Trophoblast cell (in vitro differentiated cells and primary cell): ENCODE measurements around the gene TFF2.

Experiments used
- DNase-seq, 2 donors: peaks; one replicate each; pipeline ENCODE4 v3.0.0-alpha.2; 2016
- H2AFZ ChIP-seq: 2 replicates; pipeline ENCODE4 v1.6.1; 2013; ENCODE audit warnings: low read length, moderate library complexity, mild to moderate bottlenecking; ENCODE audit not compliant: insufficient read depth, poor library complexity
- H2AK5ac ChIP-seq: 2 replicates; pipeline ENCODE4 v1.6.1; 2013; ENCODE audit warnings: mild to moderate bottlenecking, low read length
- H2BK120ac ChIP-seq: 2 replicates; pipeline ENCODE4 v1.6.1; 2013; ENCODE audit warnings: low read length, mild to moderate bottlenecking, moderate library complexity; ENCODE audit not compliant: insufficient read depth, poor library complexity
- H2BK12ac ChIP-seq: 2 replicates; pipeline ENCODE4 v1.6.1; 2013; ENCODE audit warnings: mild to moderate bottlenecking, low read length, moderate library complexity
- H2BK5ac ChIP-seq: 2 replicates; pipeline ENCODE4 v1.6.1; 2013; ENCODE audit warnings: low read length, low read depth, moderate library complexity, mild to moderate bottlenecking; ENCODE audit not compliant: poor library complexity
- H3K14ac ChIP-seq: 2 replicates; pipeline ENCODE4 v1.6.1; 2013; ENCODE audit warnings: mild to moderate bottlenecking, low read length
- H3K18ac ChIP-seq: 2 replicates; pipeline ENCODE4 v1.6.1; 2013; ENCODE audit warnings: mild to moderate bottlenecking, low read length
- H3K23ac ChIP-seq: 2 replicates; pipeline ENCODE4 v1.6.1; 2013; ENCODE audit warnings: low read length
- H3K27ac ChIP-seq: 2 replicates; pipeline ENCODE4 v1.5.1; 2013; ENCODE audit warnings: low read depth, mild to moderate bottlenecking, inconsistent platforms, low read length, moderate library complexity
- H3K27me3 ChIP-seq: 2 replicates; pipeline ENCODE4 v1.6.1; 2013; ENCODE audit warnings: inconsistent platforms, mild to moderate bottlenecking, low read length, moderate library complexity; ENCODE audit not compliant: insufficient read depth
- H3K36me3 ChIP-seq, 2 experiments: 1 replicate in 1 of 2; 2 replicates in 1 of 2; pipeline ENCODE4 v1.6.1; 2013; ENCODE audit warnings: low read length in 2 of 2, mild to moderate bottlenecking in 2 of 2, moderate library complexity in 1 of 2; ENCODE audit not compliant: insufficient read depth in 2 of 2, control insufficient read depth in 1 of 2
- H3K4ac ChIP-seq: 2 replicates; pipeline ENCODE4 v1.6.1; 2013; ENCODE audit warnings: low read depth, mild to moderate bottlenecking, low read length, moderate library complexity
- H3K4me1 ChIP-seq, 2 experiments: 1 replicate in 1 of 2; 2 replicates in 1 of 2; pipeline ENCODE4 v1.6.1; 2013; ENCODE audit warnings: low read length in 2 of 2, mild to moderate bottlenecking in 2 of 2, moderate library complexity in 1 of 2; ENCODE audit not compliant: insufficient read depth in 2 of 2, control insufficient read depth in 1 of 2
- H3K4me2 ChIP-seq: 2 replicates; pipeline ENCODE4 v1.6.1; 2013; ENCODE audit warnings: inconsistent platforms, mild to moderate bottlenecking, low read length, moderate library complexity
- H3K4me3 ChIP-seq: 2 replicates; pipeline ENCODE4 v1.5.1; 2013; ENCODE audit warnings: mild to moderate bottlenecking, low read depth, low read length, inconsistent platforms
- H3K79me1 ChIP-seq: one replicate; pipeline ENCODE4 v1.6.1; 2013; ENCODE audit warnings: low read length
- H3K79me2 ChIP-seq: 2 replicates; pipeline ENCODE4 v1.6.1; 2013; ENCODE audit warnings: low read length, mild to moderate bottlenecking; ENCODE audit not compliant: control insufficient read depth, insufficient read depth, poor library complexity
- H3K9ac ChIP-seq: 2 replicates; pipeline ENCODE4 v1.6.1; 2013; ENCODE audit warnings: mild to moderate bottlenecking, low read length
- H3K9me3 ChIP-seq: 2 replicates; pipeline ENCODE4 v1.6.1; 2013; ENCODE audit warnings: low read depth, mild to moderate bottlenecking, control low read depth, inconsistent platforms, low read length; ENCODE audit not compliant: insufficient read depth
- H4K12ac ChIP-seq: 2 replicates; pipeline ENCODE4 v1.6.1; 2013; ENCODE audit warnings: low read depth, mild to moderate bottlenecking, low read length, moderate library complexity
- H4K8ac ChIP-seq: 2 replicates; pipeline ENCODE4 v1.6.1; 2013; ENCODE audit warnings: low read depth, mild to moderate bottlenecking, low read length, moderate library complexity
- H4K91ac ChIP-seq: one replicate; pipeline ENCODE4 v1.6.1; 2013; ENCODE audit warnings: low read depth, mild to moderate bottlenecking, low read length, moderate library complexity
- WGBS: extraction: QIAGEN DNeasy Blood & Tissue Kit; methylation state at CpG from one replicate; pipeline ENCODE4 v1.1.7; 2013; ENCODE audit warnings: missing lambda C conversion rate; ENCODE audit not compliant: insufficient read length, insufficient coverage; ENCODE audit errors: extremely low coverage; 5-methylcytosine and 5-hydroxymethylcytosine counted together

TFF2 gene

GRCh38 chr21:42302794-42303193 lies 48.0 kb downstream of the TFF2 start:
- no peaks in the 10 kb centered on the region for H3K79me1 ChIP-seq
- H3K4me3 ChIP-seq = no peak overlapping the region
- H3K4me1 ChIP-seq = no peaks in the 10 kb centered on the region
- WGBS = no CpG with 5 or more reads among the region's 7 CpGs
- H3K79me2 ChIP-seq = no peaks in the 10 kb centered on the region
- DNase-seq = no peak
- no peak overlapping the region for H2BK12ac ChIP-seq
- H3K27ac ChIP-seq = no peak overlapping the region
- no peak overlapping the region for H3K4ac ChIP-seq
- no peaks in the 10 kb centered on the region for H3K36me3 ChIP-seq
- no peak overlapping the region for H3K23ac ChIP-seq
- no peak overlapping the region for H2AFZ ChIP-seq
- H3K18ac ChIP-seq = no peak overlapping the region
- H4K12ac ChIP-seq = no peak overlapping the region
- no peak overlapping the region for H3K14ac ChIP-seq
- H3K27me3 ChIP-seq = no peaks in the 10 kb centered on the region
- H3K9me3 ChIP-seq = peaks cover 4% of the 10 kb centered on the region
- no peak overlapping the region for H2BK120ac ChIP-seq
- H3K9ac ChIP-seq = no peak overlapping the region
- H4K91ac ChIP-seq = no peak overlapping the region
- H2BK5ac ChIP-seq = no peak overlapping the region
- no peak overlapping the region for H4K8ac ChIP-seq
- no peak overlapping the region for H2AK5ac ChIP-seq
- H3K4me2 ChIP-seq = no peak overlapping the region

DNA sequence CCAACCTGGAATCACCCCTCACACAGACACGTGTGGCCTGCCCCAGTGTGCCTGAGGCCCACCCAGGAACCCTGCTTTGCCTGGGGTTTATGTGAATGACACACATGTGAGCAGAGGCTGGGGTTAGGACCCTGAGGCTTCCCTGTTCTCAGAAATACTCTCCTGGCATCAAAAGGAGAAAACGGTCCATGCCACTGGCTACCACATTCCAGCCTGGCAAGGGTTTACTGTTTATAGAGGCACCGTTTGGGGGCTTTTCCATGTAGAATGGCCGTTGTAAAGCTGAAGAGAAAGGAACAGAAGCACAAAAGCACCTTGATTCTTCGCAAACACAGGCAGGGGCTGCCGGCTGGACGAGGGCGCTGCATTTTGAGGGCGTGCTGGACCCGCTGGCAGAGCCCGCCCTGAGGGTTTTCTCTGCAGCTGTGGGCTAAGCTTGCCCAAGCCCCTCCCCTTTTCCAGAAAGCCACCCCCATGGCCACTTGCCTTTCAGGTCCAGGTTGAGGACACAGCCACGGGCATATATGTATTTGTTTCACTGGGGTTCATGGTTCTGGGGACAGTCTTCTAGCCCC lies 48.6 kb downstream of the TFF2 start:
- no peak overlapping the region for H3K27ac ChIP-seq
- H3K4me3 ChIP-seq = no peak overlapping the region
- no peak overlapping the region for H4K91ac ChIP-seq
- no peak overlapping the region for H2BK5ac ChIP-seq
- no peaks in the 10 kb centered on the region for H3K79me1 ChIP-seq
- no peak overlapping the region for H2AK5ac ChIP-seq
- H4K8ac ChIP-seq = no peak overlapping the region
- no peak overlapping the region for H3K4ac ChIP-seq
- H2BK120ac ChIP-seq = no peak overlapping the region
- no peak overlapping the region for H3K18ac ChIP-seq
- H3K9me3 ChIP-seq = peaks cover 3% of the 10 kb centered on the region
- no peak overlapping the region for H2AFZ ChIP-seq
- no peak overlapping the region for H3K23ac ChIP-seq
- no peaks in the 10 kb centered on the region for H3K27me3 ChIP-seq
- no peak overlapping the region for H3K4me2 ChIP-seq
- H3K79me2 ChIP-seq = no peaks in the 10 kb centered on the region
- H4K12ac ChIP-seq = no peak overlapping the region
- H3K4me1 ChIP-seq = no peaks in the 10 kb centered on the region
- no CpG with 5 or more reads among the region's 12 CpGs for WGBS
- H3K14ac ChIP-seq = no peak overlapping the region
- no peak overlapping the region for H2BK12ac ChIP-seq
- no peak overlapping the region for H3K9ac ChIP-seq
- H3K36me3 ChIP-seq = no peaks in the 10 kb centered on the region
- DNase-seq = peak in 1 of 2 donors; percentile 28

- no peak overlapping the region for H2BK120ac ChIP-seq
- H4K91ac ChIP-seq = no peak overlapping the region
- no peak overlapping the region for H4K12ac ChIP-seq
- no peak overlapping the region for H3K23ac ChIP-seq
- H3K9me3 ChIP-seq = peaks cover 2% of the 10 kb centered on the region
- no peak overlapping the region for H2AK5ac ChIP-seq
- no peaks in the 10 kb centered on the region for H3K4me1 ChIP-seq
- H2BK12ac ChIP-seq = no peak overlapping the region
- no peaks in the 10 kb centered on the region for H3K36me3 ChIP-seq
- H3K9ac ChIP-seq = no peak overlapping the region
- no peak for DNase-seq
- H3K4me3 ChIP-seq = no peak overlapping the region
- H3K18ac ChIP-seq = no peak overlapping the region
- H2BK5ac ChIP-seq = no peak overlapping the region
- no CpG with 5 or more reads among the region's 20 CpGs for WGBS
- H3K27ac ChIP-seq = no peak overlapping the region
- no peaks in the 10 kb centered on the region for H3K27me3 ChIP-seq
- no peak overlapping the region for H3K14ac ChIP-seq
- H3K79me1 ChIP-seq = no peaks in the 10 kb centered on the region
- no peaks in the 10 kb centered on the region for H3K79me2 ChIP-seq
- H3K4me2 ChIP-seq = no peak overlapping the region
- no peak overlapping the region for H3K4ac ChIP-seq
- H4K8ac ChIP-seq = no peak overlapping the region
- H2AFZ ChIP-seq = no peak overlapping the region
These were observed 49.3 kb downstream of the TFF2 start for GRCh38 chr21:42301371-42302075.

DNA sequence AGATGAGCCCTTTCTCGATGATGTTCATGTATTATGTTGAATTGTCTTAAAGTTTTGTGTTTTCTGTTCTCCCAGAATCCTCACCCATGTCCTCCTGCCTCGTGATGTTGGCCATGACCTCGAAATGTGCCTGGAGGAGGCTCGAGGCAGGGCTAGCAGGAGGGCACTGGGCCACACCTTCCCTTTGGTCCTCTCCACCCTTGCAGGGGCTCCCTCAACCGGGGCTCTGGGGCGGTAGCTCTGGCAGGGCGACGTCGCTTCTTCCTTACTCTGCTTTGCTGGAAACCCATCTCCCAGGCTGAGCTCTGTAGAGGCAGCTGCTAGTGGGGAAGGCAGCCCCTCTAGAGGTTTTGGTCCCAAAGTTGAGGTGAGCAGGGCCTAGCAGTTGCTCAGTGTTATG lies 49.8 kb downstream of the TFF2 start:
- H2AFZ ChIP-seq = no peak overlapping the region
- no peak overlapping the region for H3K14ac ChIP-seq
- H3K18ac ChIP-seq = no peak overlapping the region
- no peak overlapping the region for H3K9ac ChIP-seq
- no peaks in the 10 kb centered on the region for H3K79me1 ChIP-seq
- no peak overlapping the region for H3K4ac ChIP-seq
- H3K36me3 ChIP-seq = no peaks in the 10 kb centered on the region
- H3K4me3 ChIP-seq = no peak overlapping the region
- peaks cover 2% of the 10 kb centered on the region for H3K9me3 ChIP-seq
- WGBS = no CpG with 5 or more reads among the region's 9 CpGs
- H3K27ac ChIP-seq = no peak overlapping the region
- no peaks in the 10 kb centered on the region for H3K4me1 ChIP-seq
- no peaks in the 10 kb centered on the region for H3K27me3 ChIP-seq
- H2AK5ac ChIP-seq = no peak overlapping the region
- H2BK5ac ChIP-seq = no peak overlapping the region
- no peak overlapping the region for H2BK120ac ChIP-seq
- H4K8ac ChIP-seq = no peak overlapping the region
- H4K12ac ChIP-seq = no peak overlapping the region
- H4K91ac ChIP-seq = no peak overlapping the region
- DNase-seq = no peak
- no peak overlapping the region for H3K23ac ChIP-seq
- H2BK12ac ChIP-seq = no peak overlapping the region
- H3K4me2 ChIP-seq = no peak overlapping the region
- H3K79me2 ChIP-seq = no peaks in the 10 kb centered on the region
